ENCODE measurements around the gene SIL1. TPM values are rescaled to one million over a fixed set of nuclear protein-coding genes. Genes with fewer than 3 reads are reported as not detected.
A peak's percentile ranks its signal among the peaks of the same experiment; 100 is the strongest.

Gene SIL1
- total and polyA plus RNA-seq, 2 experiments from 2014 or later, result 78.8 to 89.8 TPM

DNA sequence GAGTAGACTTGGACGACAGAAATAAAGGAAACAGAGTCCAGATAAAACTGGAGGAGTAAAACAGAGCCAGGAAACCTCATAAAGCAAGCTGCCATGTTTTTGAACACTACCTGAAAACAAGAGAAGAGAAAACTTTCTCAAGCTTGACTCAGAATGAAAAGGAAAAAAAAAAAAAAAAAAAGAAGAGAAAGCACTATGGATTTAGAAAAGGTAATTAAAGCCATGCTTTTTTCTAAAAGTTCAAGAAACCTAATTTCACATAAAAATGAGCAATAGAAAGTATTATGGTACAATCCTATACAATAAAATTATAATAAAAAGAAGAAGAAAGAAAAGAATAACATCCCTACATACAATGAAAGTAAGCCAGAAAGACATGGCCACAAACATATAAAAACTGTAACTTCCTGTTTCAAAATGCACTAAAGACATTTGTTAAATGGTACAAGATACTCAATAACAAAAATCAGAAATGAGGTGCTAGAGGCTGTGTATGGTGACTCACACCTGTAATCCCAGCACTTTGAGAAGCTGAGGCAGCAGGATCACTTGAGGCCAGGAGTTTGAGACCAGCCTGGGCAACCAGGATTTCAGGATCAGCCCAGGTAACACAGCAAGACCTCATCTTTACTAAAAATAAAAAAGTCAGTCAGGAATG is 129.5 kb downstream of the SIL1 start:
- WGBS, 2 experiments (ENCODE audit: low coverage in 1 of 2, low lambda C conversion rate in 2 of 2, missing lambda C conversion rate in 2 of 2), result 94 to 96% methylated on average over 1 of the region's 1 CpG
- no peaks in the 10 kb centered on the region for H3K4me1 ChIP-seq (ENCODE audit: insufficient read depth)

DNA sequence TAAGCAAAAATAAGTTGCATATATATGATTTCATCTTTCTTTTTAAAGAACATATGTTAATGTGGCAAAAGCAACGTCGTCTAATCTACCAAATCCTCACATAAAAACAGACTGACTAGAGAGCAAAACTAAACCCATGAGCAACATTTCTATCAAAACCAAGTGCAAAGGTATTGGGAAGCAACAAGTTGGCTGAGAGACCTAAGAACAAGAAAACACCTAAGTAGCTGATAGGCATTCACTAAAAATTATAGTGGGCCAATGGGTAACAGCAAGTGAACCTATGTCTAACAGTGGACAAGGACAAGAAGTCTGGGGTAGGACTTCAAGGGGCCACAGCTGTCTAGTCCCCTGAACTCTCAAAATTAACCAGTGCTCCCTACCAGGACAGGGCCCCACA is 130.1 kb downstream of the SIL1 start:
- Histone ChIP-seq H3K27ac (no peak overlapping the region), H3F3A (ENCODE audit: insufficient read depth) (no peaks in the 10 kb centered on the region), H2AFZ (no peak overlapping the region), H3K79me2 (ENCODE audit: insufficient read depth) (peaks cover 25% of the 10 kb centered on the region), H3K36me3 (ENCODE audit: low read depth) (no peaks in the 10 kb centered on the region), H3K4me2 (ENCODE audit: unreplicated experiment) (no peak overlapping the region), H3K9me3 (ENCODE audit: low read depth) (no peaks in the 10 kb centered on the region), H3K4me1 (ENCODE audit: insufficient read depth) (no peaks in the 10 kb centered on the region), H3K27me3 (replicated peaks; ENCODE audit: insufficient read depth) (no peaks in the 10 kb centered on the region), H3K9me2 (ENCODE audit: insufficient read depth) (no peaks in the 10 kb centered on the region), H3K9ac (no peak overlapping the region), H3K4me3 (no peak overlapping the region), H4K20me1 (ENCODE audit: insufficient read depth) (no peaks in the 10 kb centered on the region)
- in situ Hi-C loops (cut with MboI), result no loop called here
- TF ChIP-seq EZH2 (IDR thresholded peaks at IDR 0.05; ENCODE audit: insufficient read depth, poor library complexity, severe bottlenecking), result no peak
- TF ChIP-seq EZH2phosphoT487 (IDR thresholded peaks at IDR 0.05; ENCODE audit: insufficient read depth, low read depth), result no peak
- 81 to 90% methylated on average over 2 of the region's 2 CpGs for WGBS, 2 experiments (ENCODE audit: low coverage in 1 of 2, low lambda C conversion rate in 2 of 2, missing lambda C conversion rate in 2 of 2)
- DNase-seq, result no peak

More for the DNA sequence above, 129.5 kb downstream of the SIL1 start:
- H3K79me2 ChIP-seq (ENCODE audit: insufficient read depth), result peaks cover 29% of the 10 kb centered on the region
- no peak overlapping the region for H3K4me2 ChIP-seq (ENCODE audit: unreplicated experiment)
- H2AFZ ChIP-seq, result no peak overlapping the region
- DNase-seq, result no peak
- no peak overlapping the region for H3K27ac ChIP-seq
- no peaks in the 10 kb centered on the region for H3F3A ChIP-seq (ENCODE audit: insufficient read depth)
- in situ Hi-C loops (cut with MboI), result no loop called here
- H3K9me2 ChIP-seq (ENCODE audit: insufficient read depth), result no peaks in the 10 kb centered on the region
- H4K20me1 ChIP-seq (ENCODE audit: insufficient read depth), result no peaks in the 10 kb centered on the region
- H3K4me3 ChIP-seq, result no peak overlapping the region
- H3K9ac ChIP-seq, result no peak overlapping the region
- H3K36me3 ChIP-seq (ENCODE audit: low read depth), result no peaks in the 10 kb centered on the region
- TF ChIP-seq EZH2phosphoT487 (IDR thresholded peaks at IDR 0.05; ENCODE audit: insufficient read depth, low read depth) (no peak), EZH2 (IDR thresholded peaks at IDR 0.05; ENCODE audit: insufficient read depth, poor library complexity, severe bottlenecking) (no peak)
- H3K27me3 ChIP-seq (replicated peaks; ENCODE audit: insufficient read depth), result no peaks in the 10 kb centered on the region
- no peaks in the 10 kb centered on the region for H3K9me3 ChIP-seq (ENCODE audit: low read depth)

DNA sequence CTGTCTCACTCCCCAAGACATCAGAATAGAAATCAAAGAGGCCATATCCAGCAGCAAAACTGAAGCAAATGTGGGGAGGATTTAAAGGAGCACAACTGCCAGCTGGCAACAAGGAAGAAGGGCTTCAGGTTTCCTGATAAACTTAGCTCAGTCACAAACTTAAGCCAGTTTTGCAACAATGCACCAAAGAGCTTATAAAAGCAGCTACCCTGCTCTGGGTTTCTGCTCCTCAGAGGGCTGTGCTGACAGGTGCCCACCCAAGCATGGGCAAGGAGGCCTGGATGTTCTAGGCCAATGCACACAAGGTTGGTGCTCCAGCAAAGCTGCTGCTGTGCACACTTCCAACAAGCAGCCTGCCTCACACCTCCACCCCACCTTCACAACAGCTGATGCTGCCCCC is 132.9 kb downstream of the SIL1 start:
- H3K4me3 ChIP-seq, result no peak overlapping the region
- peaks cover 16% of the 10 kb centered on the region for H3K79me2 ChIP-seq (ENCODE audit: insufficient read depth)
- H3K27ac ChIP-seq, result no peak overlapping the region
- in situ Hi-C loops (cut with MboI), result no loop called here
- no peak overlapping the region for H3K9ac ChIP-seq
- no peaks in the 10 kb centered on the region for H3K9me2 ChIP-seq (ENCODE audit: insufficient read depth)
- DNase-seq, result no peak
- peaks cover 8% of the 10 kb centered on the region; the same call in 1 of the 2 replicates for H3F3A ChIP-seq (ENCODE audit: insufficient read depth)
- H2AFZ ChIP-seq, result no peak overlapping the region
- no peak for TF ChIP-seq EZH2phosphoT487 (IDR thresholded peaks at IDR 0.05; ENCODE audit: insufficient read depth, low read depth)
- no peak for TF ChIP-seq EZH2 (IDR thresholded peaks at IDR 0.05; ENCODE audit: insufficient read depth, poor library complexity, severe bottlenecking)
- H3K9me3 ChIP-seq (ENCODE audit: low read depth), result no peaks in the 10 kb centered on the region
- H3K4me2 ChIP-seq (ENCODE audit: unreplicated experiment), result no peak overlapping the region
- no peaks in the 10 kb centered on the region for H3K27me3 ChIP-seq (replicated peaks; ENCODE audit: insufficient read depth)
- peaks cover 24% of the 10 kb centered on the region for H3K4me1 ChIP-seq (ENCODE audit: insufficient read depth)
- H4K20me1 ChIP-seq (ENCODE audit: insufficient read depth), result no peaks in the 10 kb centered on the region
- no peaks in the 10 kb centered on the region for H3K36me3 ChIP-seq (ENCODE audit: low read depth)

DNA sequence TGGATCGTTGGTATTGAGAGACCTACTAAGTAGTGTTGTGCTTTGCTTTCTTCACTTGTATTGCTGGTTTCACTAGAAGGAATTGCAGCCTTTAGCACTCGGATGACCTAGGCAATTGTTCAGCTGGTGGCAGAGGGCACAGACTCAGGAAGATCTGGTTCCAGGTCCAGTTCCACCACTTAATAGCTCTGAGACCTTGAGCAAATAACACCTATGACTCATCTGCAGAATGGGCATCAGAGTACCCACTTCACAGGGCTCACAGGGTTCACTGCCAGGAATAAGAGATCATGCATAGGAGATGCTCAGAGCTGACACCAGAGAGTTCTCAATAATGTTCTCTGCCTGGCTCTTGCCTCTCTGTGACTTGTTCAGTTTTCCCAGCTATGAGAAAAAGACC is 133.6 kb downstream of the SIL1 start:
- H3K9me2 ChIP-seq (ENCODE audit: insufficient read depth), result no peaks in the 10 kb centered on the region
- peaks cover 16% of the 10 kb centered on the region for H3K79me2 ChIP-seq (ENCODE audit: insufficient read depth)
- no peak overlapping the region for H3K4me3 ChIP-seq
- TF ChIP-seq EZH2 (IDR thresholded peaks at IDR 0.05; ENCODE audit: insufficient read depth, poor library complexity, severe bottlenecking), result no peak
- no peak for TF ChIP-seq EZH2phosphoT487 (IDR thresholded peaks at IDR 0.05; ENCODE audit: insufficient read depth, low read depth)
- peaks cover 24% of the 10 kb centered on the region for H3K4me1 ChIP-seq (ENCODE audit: insufficient read depth)
- peaks cover 9% of the 10 kb centered on the region; the same call in 1 of the 2 replicates for H3F3A ChIP-seq (ENCODE audit: insufficient read depth)
- H3K27ac ChIP-seq, result no peak overlapping the region
- H3K4me2 ChIP-seq (ENCODE audit: unreplicated experiment), result no peak overlapping the region
- H3K36me3 ChIP-seq (ENCODE audit: low read depth), result no peaks in the 10 kb centered on the region
- in situ Hi-C loops (cut with MboI), result no loop called here
- no peaks in the 10 kb centered on the region for H3K9me3 ChIP-seq (ENCODE audit: low read depth)
- no peak overlapping the region for H2AFZ ChIP-seq
- H3K27me3 ChIP-seq (replicated peaks; ENCODE audit: insufficient read depth), result no peaks in the 10 kb centered on the region
- WGBS, 2 experiments (ENCODE audit: low coverage in 1 of 2, low lambda C conversion rate in 2 of 2, missing lambda C conversion rate in 2 of 2), result 96 to 97% methylated on average over 2 of the region's 2 CpGs
- H3K9ac ChIP-seq, result no peak overlapping the region
- peak; percentile 18 for DNase-seq
- no peaks in the 10 kb centered on the region for H4K20me1 ChIP-seq (ENCODE audit: insufficient read depth)
